ENCODE data around the gene CHL1.

Gene CHL1

DNA sequence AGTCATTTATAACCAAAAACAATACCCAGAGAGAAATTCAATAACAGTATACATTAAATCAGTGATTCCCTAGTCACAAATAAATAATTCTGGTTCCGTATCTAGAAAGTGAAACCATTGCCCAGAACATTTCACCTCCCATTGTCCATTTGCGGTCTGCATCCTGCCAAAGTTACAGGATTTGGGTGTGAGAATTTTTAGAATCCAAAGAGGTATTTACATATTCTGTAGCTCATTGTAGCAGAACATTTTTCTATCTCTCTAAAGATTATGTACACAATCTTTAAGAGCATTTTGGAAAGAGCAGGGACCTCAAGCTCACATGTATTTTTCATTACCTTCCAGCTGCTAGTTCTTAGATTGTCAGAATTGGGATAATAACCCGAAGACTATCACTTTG is 261.6 kb downstream of the CHL1 start:
- DNase-seq (ENCODE audit: insufficient read length, low spot score) (no peak), FAIRE-seq (no peak)
- TF ChIP-seq, protein P1, sequence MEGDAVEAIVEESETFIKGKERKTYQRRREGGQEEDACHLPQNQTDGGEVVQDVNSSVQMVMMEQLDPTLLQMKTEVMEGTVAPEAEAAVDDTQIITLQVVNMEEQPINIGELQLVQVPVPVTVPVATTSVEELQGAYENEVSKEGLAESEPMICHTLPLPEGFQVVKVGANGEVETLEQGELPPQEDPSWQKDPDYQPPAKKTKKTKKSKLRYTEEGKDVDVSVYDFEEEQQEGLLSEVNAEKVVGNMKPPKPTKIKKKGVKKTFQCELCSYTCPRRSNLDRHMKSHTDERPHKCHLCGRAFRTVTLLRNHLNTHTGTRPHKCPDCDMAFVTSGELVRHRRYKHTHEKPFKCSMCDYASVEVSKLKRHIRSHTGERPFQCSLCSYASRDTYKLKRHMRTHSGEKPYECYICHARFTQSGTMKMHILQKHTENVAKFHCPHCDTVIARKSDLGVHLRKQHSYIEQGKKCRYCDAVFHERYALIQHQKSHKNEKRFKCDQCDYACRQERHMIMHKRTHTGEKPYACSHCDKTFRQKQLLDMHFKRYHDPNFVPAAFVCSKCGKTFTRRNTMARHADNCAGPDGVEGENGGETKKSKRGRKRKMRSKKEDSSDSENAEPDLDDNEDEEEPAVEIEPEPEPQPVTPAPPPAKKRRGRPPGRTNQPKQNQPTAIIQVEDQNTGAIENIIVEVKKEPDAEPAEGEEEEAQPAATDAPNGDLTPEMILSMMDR (IDR thresholded peaks at IDR 0.05; ENCODE audit: insufficient read depth, missing control alignments), result no peak

DNA sequence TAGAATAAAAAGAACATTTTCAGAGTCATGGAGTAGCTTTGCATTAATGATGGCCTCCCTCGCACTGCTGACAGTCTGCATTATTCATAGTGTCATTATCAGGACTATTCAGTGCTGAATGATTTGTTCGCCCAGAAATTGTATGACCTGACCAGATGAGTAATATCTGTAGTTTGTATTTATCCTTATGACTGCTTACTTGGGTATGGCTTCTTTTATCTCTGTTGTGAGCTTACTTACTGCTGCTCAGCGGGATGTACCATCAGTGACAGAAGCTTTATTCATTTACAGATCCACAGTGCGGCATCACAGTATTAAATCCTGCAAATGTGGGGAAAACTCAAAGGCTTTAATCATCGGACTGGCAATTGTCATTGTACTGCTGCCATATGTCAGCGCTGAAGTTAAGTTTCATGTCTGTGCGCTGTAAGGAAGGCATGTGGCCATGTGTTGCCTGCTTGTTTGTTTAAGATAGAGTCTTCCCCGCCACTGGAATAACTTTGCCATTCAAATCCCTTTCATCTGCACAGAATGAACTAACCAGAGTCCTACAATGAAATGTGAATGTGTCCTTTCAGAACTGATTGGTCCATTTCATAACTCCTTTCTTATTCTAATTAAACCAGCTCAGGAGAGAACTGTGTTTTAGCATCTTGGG is 262.2 kb downstream of the CHL1 start:
- no peak for DNase-seq (ENCODE audit: insufficient read length, low spot score)
- FAIRE-seq, result no peak
- TF ChIP-seq, protein P1 (IDR thresholded peaks at IDR 0.05; ENCODE audit: insufficient read depth, missing control alignments), result no peak

Data from D721Med (cell line).